ENCODE measurements around the gene ASAP3. TPM values are rescaled to one million over a fixed set of nuclear protein-coding genes. Genes with fewer than 3 reads are reported as not detected.

ASAP3 gene
- total RNA-seq, result 0.48 TPM in 1 of 2 replicates, not detected in the other

DNA sequence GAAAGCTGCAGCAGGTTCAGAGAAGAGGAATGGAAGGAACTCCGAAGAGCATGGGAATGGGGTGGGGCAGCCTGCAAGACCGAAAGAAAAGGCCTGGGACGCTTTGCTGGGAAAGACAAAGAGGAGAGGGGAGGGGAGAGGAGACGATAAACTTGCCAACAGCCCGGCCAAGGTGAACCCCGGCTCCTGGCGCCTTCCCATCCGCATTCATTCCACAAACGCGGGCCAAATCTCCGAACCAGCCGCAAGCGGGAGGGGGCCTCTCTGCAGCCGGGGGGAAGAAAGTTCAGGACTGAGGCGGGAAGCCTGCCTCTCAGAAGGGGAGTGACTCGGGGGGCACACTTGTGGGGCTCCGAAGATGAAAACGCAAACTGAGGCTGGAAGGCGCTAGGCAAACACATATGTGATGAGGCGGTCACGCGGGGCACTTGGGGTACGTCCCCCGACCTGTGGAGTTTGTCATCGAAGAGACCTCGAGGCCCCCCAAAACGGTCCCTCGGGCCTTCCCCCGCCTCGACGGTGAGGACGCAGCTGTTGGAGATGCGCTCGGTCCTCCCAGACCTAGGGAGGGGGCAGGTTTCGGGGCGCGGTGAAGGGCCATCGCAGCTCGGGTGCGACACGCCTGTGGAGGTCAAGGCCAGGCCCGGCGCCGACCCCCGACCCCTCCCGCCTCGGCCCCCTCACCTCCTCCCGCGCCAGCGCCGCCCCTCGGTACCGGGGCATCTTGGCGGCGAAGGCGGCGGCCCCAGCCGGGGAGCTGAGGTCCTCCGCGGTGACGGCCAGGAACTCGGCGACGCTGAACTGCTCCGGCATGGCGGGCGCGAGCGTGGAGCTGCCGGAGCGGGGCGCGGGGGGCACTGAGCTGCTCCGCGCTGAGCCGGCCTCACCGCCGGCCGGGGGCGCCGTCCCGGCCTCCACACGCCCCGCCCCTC lies at the start of gene ASAP3:
Gene ASAP3 (minus strand): TSS at position 859 of the 932 bp plus-strand sequence. CDS start 46 bp downstream, at position 813.
- peak within 1 kb of the TSS; percentile 88 for H3K4me3 Mint-ChIP-seq (ENCODE audit: low read depth)
- no peak for DNase-seq (ENCODE audit: low spot score)
- intact Hi-C loops (cut with micrococcal nuclease), result no loop called here
- no peaks in the 10 kb centered on the region for H3K36me3 Mint-ChIP-seq (ENCODE audit: low read depth)
- peaks cover 62% of the 10 kb centered on the region for H3K27me3 Mint-ChIP-seq (ENCODE audit: low read depth)
- H3K27ac Mint-ChIP-seq, result peak within 1 kb of the TSS; percentile 62
- H3K4me1 Mint-ChIP-seq (ENCODE audit: low read depth), result peaks cover 16% of the 10 kb centered on the region
- no peaks in the 10 kb centered on the region for H3K9me3 Mint-ChIP-seq

DNA sequence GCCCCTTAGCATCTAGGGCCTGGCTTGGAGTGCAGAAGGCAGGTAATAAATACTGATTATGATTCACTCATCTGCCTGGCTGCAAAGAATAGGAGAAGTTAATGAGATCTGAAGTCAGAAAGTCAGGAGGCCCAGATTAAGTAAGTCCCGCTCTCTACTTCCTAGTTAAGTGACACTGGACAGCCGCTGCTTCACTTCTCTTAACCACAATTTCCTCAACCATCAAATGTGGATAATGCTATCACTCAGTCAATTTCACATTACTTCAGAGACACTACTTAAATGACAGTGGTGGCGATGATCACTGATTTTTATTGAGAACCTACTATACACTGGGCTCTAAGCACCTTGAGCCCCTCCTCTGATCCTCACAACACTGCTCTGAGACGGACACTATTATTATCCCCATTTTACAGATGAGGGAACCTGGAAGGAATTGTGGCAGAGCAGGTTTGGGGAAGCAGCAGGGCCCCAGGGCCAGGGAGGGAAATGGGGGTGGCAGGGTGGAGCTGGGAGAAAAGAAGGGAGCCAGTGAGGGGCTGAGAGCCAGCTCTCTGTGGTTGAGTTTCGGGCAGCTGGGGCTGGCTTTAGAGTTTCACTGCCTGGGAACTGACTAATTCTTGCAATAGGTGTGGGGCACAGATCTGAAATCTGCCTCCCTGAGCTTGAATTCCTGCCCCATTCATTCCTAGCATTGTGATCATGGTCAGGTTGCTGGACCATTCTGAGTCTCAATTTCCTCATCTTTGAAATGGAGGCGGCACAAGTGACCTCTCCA lies 49.5 kb upstream of the ASAP3 start:
- Mint-ChIP-seq H3K27ac (peak overlapping the region; percentile 44), H3K4me1 (ENCODE audit: low read depth) (peaks cover 49% of the 10 kb centered on the region), H3K9me3 (no peaks in the 10 kb centered on the region), H3K27me3 (ENCODE audit: low read depth) (no peaks in the 10 kb centered on the region), H3K36me3 (ENCODE audit: low read depth) (no peaks in the 10 kb centered on the region), H3K4me3 (ENCODE audit: low read depth) (peak overlapping the region; percentile 31)
- intact Hi-C loops (cut with micrococcal nuclease), result no loop called here
- DNase-seq (ENCODE audit: low spot score), result no peak

DNA sequence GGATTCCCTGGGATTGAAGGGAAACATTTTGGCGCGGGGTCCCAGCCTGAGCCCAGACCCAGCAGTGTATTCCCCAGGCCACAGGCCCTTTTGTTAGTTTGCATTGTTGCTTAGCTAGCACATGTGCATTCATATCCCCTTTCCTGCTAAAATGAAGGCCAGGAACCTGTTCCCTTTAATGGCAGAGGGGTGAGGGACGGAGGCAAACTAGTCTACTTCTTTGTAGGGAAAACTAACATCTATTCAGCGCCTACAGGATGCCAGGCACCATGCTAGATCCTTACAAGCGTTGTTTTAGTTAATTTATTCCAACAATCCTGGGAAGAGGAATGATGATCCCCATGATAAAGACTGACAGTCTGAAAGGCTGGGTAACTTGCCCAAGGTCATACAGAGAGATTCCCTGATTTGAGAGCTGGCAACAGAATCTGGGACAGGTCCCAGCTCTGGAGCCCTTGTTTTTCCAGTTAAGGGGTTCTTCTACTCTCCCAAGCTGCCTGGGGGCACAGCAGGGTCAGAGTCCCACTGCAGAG lies 47.6 kb upstream of the ASAP3 start:
- H3K9me3 Mint-ChIP-seq, result no peaks in the 10 kb centered on the region
- H3K27ac Mint-ChIP-seq, result peak overlapping the region; percentile 25
- H3K36me3 Mint-ChIP-seq (ENCODE audit: low read depth), result peaks cover 5% of the 10 kb centered on the region
- peak overlapping the region; percentile 95 for H3K4me3 Mint-ChIP-seq (ENCODE audit: low read depth)
- H3K4me1 Mint-ChIP-seq (ENCODE audit: low read depth), result peaks cover 60% of the 10 kb centered on the region
- H3K27me3 Mint-ChIP-seq (ENCODE audit: low read depth), result no peaks in the 10 kb centered on the region
- no peak for DNase-seq (ENCODE audit: low spot score)
- intact Hi-C loops (cut with micrococcal nuclease), result loop anchor here (2.0 kb wide), 1 partner anchor 27 kb away; the partner anchor contains the start of gene ID3

DNA sequence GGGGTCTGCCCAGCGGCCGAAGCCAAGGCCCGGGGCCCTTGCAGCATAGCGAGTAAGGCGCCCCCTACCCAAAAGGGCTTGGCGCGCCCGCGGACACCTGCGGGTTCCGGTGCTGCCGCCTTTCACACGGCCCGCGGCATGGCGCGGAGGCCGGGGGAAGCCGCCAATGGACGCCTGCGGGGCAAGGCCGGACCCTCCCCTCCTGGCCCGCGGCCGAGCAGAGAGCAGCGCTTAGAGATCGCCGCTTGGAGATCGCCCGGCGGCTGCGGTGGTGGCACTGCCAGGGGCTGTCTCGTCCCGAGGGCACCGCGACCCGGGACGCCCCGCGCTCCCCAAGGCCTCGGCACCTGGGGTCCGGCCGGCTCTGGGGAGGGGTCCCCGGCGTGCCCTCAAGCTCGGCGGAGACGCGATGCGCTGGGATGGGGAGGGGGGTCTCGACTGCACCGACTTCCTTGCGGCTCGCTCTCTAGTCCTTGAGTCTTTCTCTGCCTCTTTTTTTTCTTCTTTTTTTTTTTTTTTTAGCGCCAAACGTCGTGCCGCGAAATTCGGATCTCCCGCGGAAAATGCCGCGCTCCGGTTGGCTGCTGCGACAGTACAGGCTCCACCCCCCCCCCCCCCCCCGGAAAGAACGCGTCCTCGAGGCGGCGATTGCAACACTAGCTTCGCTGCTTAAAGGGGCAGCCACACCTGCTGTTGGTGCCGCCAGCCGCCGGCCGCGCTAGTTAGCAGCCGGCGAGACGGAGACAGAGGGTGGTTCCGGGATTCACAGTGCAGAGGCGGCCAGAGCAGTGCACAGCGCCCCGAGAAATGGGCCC lies 47.0 kb upstream of the ASAP3 start, which contains the start of gene E2F2:
Gene E2F2 (minus strand): TSS at position 487 of the 815 bp plus-strand sequence. CDS start 440 bp downstream, at position 47.
- peak; percentile 78 for DNase-seq (ENCODE audit: low spot score)
- intact Hi-C loops (cut with micrococcal nuclease), result loop anchor here (2.0 kb wide), 1 partner anchor 28 kb away; the partner anchor contains the start of gene ID3
- Mint-ChIP-seq H3K36me3 (ENCODE audit: low read depth) (peaks cover 5% of the 10 kb centered on the region), H3K27me3 (ENCODE audit: low read depth) (no peaks in the 10 kb centered on the region), H3K4me1 (ENCODE audit: low read depth) (peaks cover 67% of the 10 kb centered on the region), H3K4me3 (ENCODE audit: low read depth) (peak within 1 kb of the TSS; percentile 95), H3K9me3 (no peaks in the 10 kb centered on the region), H3K27ac (peak within 1 kb of the TSS; percentile 96)

DNA sequence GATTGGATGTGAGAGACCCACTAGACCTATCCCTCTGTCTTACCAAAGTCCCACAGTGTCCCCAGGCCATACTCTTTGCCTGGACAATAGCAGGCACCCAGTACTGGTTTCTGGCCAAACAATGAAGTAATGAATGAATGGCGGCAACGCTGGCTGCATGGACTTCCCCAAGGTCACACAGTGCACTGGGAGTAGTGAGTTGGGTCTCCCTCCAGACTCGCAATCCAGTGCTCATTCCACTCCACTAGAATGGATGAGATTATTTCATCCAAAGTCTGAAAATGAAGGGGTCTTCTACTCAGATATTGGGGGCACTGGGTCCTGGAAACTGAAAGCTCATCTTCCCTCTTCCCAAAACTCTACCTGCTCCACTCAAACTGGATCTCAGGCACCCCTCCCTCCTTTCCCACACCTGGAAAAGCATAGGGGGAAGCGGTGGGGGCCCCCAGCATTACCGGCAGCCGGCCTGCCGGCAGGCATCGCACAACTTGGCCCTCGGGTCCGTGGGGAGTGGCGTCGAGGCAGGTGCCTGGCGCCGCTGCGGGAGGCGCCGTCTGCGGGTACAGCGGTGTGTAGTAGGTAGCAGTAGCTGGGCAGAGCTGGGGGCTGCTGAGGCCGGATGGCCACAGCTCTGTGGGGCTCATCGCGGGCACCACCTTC lies 46.2 kb upstream of the ASAP3 start:
- Mint-ChIP-seq H3K9me3 (no peaks in the 10 kb centered on the region), H3K4me1 (ENCODE audit: low read depth) (peaks cover 73% of the 10 kb centered on the region), H3K36me3 (ENCODE audit: low read depth) (peaks cover 9% of the 10 kb centered on the region), H3K27ac (peak overlapping the region; percentile 61), H3K27me3 (ENCODE audit: low read depth) (no peaks in the 10 kb centered on the region), H3K4me3 (ENCODE audit: low read depth) (peak overlapping the region; percentile 81)
- no peak for DNase-seq (ENCODE audit: low spot score)
- intact Hi-C loops (cut with micrococcal nuclease), result loop anchor here (2.0 kb wide), 1 partner anchor 29 kb away; the partner anchor contains the start of gene ID3

DNA sequence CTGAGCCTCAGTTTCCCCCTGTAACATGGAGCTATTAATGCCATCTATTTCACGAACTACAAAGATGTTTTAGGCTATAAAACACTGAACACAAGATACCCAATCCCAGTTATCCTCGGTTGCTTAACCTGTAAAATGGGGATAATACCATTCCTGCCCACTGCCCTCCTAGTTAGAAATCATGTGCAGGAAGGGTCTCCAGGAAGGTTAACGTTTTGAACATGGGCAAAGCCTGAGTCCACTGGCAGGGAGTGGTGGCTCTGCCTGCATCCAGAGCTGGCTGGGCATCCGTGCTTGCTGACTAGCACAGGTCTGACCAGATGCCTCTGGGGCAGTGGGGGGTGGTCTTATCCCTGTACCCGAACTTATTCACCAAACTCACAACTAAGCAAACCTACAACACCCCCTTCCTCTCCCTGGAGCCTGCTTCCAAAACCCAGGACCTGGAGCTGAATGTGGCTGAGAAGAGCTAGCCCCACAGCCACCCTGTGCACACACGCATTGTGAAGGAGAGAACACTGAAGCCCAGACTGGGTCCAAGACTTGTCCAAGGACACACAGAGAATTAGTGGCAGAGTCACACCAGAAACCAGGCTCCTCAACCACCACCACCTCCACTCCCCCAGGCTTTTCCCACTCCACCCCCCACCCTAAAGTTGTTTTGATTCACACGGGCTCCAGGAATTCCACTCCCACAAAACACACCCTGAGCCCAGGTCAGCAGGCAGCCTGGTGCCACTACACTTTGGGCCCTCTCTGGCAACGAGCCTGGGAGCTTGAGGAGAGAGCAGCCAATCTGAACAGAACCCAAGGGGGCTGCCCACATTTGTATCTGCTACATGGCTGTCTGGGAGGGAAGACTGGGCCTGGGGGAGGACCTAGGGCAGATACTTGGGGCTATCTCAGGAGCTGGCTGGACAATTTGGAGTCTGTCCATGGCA lies 45.4 kb upstream of the ASAP3 start:
- Mint-ChIP-seq H3K27ac (peak overlapping the region; percentile 61), H3K36me3 (ENCODE audit: low read depth) (peaks cover 9% of the 10 kb centered on the region), H3K4me1 (ENCODE audit: low read depth) (peaks cover 73% of the 10 kb centered on the region), H3K9me3 (no peaks in the 10 kb centered on the region), H3K27me3 (ENCODE audit: low read depth) (no peaks in the 10 kb centered on the region), H3K4me3 (ENCODE audit: low read depth) (peak overlapping the region; percentile 81)
- intact Hi-C loops (cut with micrococcal nuclease), result loop anchor here (2.0 to 5.0 kb wide), 3 partner anchors 29 to 973 kb away; partner anchors contain the start of genes ID3, RCAN3 and TCEA3
- no peak for DNase-seq (ENCODE audit: low spot score)

DNA sequence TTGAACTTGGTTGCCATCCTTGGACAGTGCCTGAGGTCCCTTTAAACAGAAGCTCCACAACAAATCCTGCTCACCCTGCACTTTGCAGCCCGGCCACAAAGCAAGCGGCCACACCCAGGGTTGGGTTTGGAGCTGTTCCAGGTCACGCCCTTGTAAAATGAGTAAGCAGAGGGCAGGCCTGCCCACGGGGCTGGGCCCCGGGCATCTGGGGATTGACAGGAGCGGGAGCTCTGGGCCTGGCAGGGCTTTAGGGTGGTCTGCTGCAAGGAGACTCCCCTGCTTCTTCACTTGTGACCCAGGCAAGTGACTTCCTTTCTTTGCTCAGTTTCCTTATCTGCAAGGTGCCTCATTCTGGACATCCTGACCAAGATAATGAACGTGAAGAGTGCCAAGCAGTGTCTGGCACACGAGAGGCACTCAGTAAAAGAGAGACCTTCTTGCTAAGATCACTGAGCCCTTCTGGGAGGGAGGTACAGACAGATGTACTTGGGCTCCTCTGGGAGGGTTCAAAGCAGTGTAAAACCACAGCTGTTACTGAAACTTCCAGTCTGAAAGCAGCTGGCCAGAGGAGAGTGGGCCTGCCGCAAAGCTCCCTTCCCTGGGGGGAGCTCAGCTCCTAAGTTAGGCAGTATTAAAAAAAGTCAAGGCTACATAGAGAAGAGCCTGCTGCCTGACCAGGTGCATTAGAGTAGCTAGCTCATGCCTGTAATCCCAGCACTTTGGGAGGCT lies 44.4 kb upstream of the ASAP3 start:
- intact Hi-C loops (cut with micrococcal nuclease), result loop anchor here (5.0 kb wide), 2 partner anchors 106 to 974 kb away; partner anchors contain the start of genes RCAN3 and TCEA3
- peak; percentile 78 for DNase-seq (ENCODE audit: low spot score)
- peak overlapping the region; percentile 81 for H3K4me3 Mint-ChIP-seq (ENCODE audit: low read depth)
- peaks cover 11% of the 10 kb centered on the region for H3K36me3 Mint-ChIP-seq (ENCODE audit: low read depth)
- H3K27ac Mint-ChIP-seq, result peak overlapping the region; percentile 54
- no peaks in the 10 kb centered on the region for H3K27me3 Mint-ChIP-seq (ENCODE audit: low read depth)
- no peaks in the 10 kb centered on the region for H3K9me3 Mint-ChIP-seq
- H3K4me1 Mint-ChIP-seq (ENCODE audit: low read depth), result peaks cover 68% of the 10 kb centered on the region

DNA sequence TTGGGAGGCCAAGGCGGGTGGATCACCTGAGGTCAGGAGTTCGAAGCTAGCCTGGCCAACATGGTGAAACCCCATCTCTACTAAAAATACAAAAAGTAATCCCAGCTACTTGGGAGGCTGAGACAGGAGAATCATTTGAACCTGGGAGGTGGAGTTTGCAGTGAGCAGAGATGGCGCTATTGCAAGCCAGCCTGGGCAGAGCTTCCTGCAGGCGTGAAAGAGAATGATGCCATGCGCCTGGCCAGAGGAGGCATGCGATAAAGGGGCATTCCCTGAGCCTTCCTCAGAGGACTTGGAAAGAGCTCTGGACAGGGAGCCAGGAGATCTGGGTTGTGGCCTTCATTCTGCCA lies 43.9 kb upstream of the ASAP3 start:
- H3K36me3 Mint-ChIP-seq (ENCODE audit: low read depth), result peaks cover 12% of the 10 kb centered on the region
- peaks cover 65% of the 10 kb centered on the region for H3K4me1 Mint-ChIP-seq (ENCODE audit: low read depth)
- H3K27ac Mint-ChIP-seq, result peak overlapping the region; percentile 54
- H3K27me3 Mint-ChIP-seq (ENCODE audit: low read depth), result no peaks in the 10 kb centered on the region
- H3K4me3 Mint-ChIP-seq (ENCODE audit: low read depth), result peak overlapping the region; percentile 81
- no peaks in the 10 kb centered on the region for H3K9me3 Mint-ChIP-seq
- intact Hi-C loops (cut with micrococcal nuclease), result loop anchor here (5.0 kb wide), 2 partner anchors 106 to 974 kb away; partner anchors contain the start of genes RCAN3 and TCEA3
- DNase-seq (ENCODE audit: low spot score), result no peak

DNA sequence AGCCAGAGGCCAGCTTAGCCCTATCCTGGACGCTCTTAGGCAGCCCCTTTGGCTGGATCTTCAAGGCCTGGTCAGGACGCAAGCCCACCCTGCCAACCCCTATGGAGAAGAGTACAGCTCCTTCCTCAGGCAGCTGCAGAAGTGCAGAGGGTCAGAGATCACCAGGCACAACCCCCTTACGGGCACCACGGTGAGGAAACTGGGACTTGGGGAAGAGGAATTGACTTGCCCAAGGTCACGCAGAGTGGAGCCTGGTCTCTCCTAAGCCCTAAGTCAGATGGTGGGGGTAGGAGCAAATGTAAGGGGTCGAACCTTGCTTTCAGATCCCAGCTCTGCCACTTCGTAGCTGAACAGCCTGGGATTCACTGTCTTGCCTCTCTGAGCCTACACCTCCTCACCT lies 43.4 kb upstream of the ASAP3 start:
- no peak overlapping the region for H3K4me3 Mint-ChIP-seq (ENCODE audit: low read depth)
- H3K36me3 Mint-ChIP-seq (ENCODE audit: low read depth), result peaks cover 15% of the 10 kb centered on the region
- H3K27me3 Mint-ChIP-seq (ENCODE audit: low read depth), result no peaks in the 10 kb centered on the region
- intact Hi-C loops (cut with micrococcal nuclease), result loop anchor here (5.0 kb wide), 2 partner anchors 105 to 975 kb away; partner anchors contain the start of genes RCAN3 and TCEA3
- no peak for DNase-seq (ENCODE audit: low spot score)
- peaks cover 68% of the 10 kb centered on the region for H3K4me1 Mint-ChIP-seq (ENCODE audit: low read depth)
- no peaks in the 10 kb centered on the region for H3K9me3 Mint-ChIP-seq
- no peak overlapping the region for H3K27ac Mint-ChIP-seq

DNA sequence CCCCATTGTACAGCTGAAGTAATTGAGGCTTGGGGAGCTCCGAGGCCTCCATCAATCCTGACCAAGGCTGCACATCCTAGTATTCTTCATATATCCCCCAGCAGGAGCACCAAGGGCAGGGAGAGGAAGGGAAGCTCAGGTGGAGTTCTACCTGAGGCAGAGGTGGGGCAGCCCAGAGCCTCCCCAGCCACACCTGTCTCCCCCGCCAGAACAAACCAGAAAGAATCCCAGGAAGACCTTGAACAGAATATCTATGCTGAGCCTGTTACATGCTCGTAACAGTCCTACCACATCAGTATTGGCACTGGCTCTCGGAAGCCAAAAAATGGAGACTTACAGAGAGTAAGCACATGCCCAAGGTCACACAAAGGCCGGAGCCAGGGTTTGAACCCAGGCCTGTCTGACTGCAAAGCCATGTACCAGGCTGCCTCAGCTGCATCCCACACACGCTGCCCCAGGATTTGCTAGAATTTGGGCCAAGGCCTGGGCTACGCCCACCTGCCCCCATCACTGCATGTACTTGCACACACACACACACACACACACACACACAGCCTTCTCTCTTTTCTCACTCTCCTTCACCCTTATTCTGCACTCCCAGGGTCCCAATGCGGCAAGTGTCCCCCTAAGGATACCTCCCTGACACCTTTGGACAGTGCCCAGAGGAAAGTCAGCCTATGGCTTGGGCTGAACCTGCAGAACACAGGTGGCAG lies 42.5 kb upstream of the ASAP3 start:
- H3K36me3 Mint-ChIP-seq (ENCODE audit: low read depth), result peaks cover 23% of the 10 kb centered on the region
- H3K9me3 Mint-ChIP-seq, result no peaks in the 10 kb centered on the region
- no peaks in the 10 kb centered on the region for H3K27me3 Mint-ChIP-seq (ENCODE audit: low read depth)
- peaks cover 62% of the 10 kb centered on the region for H3K4me1 Mint-ChIP-seq (ENCODE audit: low read depth)
- H3K4me3 Mint-ChIP-seq (ENCODE audit: low read depth), result peak overlapping the region; percentile 65
- intact Hi-C loops (cut with micrococcal nuclease), result loop anchor here (5.0 kb wide), 2 partner anchors 104 to 976 kb away; partner anchors contain the start of genes RCAN3 and TCEA3
- DNase-seq (ENCODE audit: low spot score), result no peak
- H3K27ac Mint-ChIP-seq, result peak overlapping the region; percentile 75

Data from activated T-helper 2 cell treated with anti-CD3 and anti-CD28 coated beads, Interferon-gamma antibody, Interleukin-2, Interleukin-4, amounts not matched to agents 10 μg/mL and 5 μg/mL and 100 μg/mL, durations not matched to agents 14 hours and 24 hours and 36 hours (primary cell).